H1 (cell line): Measurements from ENCODE around the gene DDR2. TPM values are rescaled to one million over a fixed set of nuclear protein-coding genes. Genes with fewer than 3 reads are reported as not detected.

Experiments used
- CTCF ChIA-PET: fragments of 300-600 bp; sonication (Branson Sonifier 250); formaldehyde crosslinking; loops from one replicate; lab custom pipeline; 2021; ENCODE audit not compliant: partially characterized antibody; lab: Charles Lee
- POLR2A ChIA-PET: fragments of 300-600 bp; sonication (Branson Sonifier 250); formaldehyde crosslinking; loops from one replicate; lab custom pipeline; 2021; ENCODE audit warnings: inconsistent platforms; ENCODE audit not compliant: partially characterized antibody; lab: Charles Lee
- DNase-seq, 2 experiments: peaks; one replicate each; pipeline versions ENCODE4 v3.0.0 to v3.0.0-alpha.2; 2010 to 2022; ENCODE audit warnings: low spot score in 2 of 2, low read depth in 1 of 2, mixed read lengths in 1 of 2
- FAIRE-seq: peaks from 2 replicates; lab custom pipeline; 2011; peaks lifted over from hg19 to GRCh38; lab: Jason Lieb, UNC
- H2AFZ ChIP-seq: 2 replicates; pipeline ENCODE4 v1.8.1; 2012; ENCODE audit warnings: low read length, inconsistent platforms
- H2AK5ac ChIP-seq: 2 replicates; pipeline ENCODE4 v1.6.1; 2013; ENCODE audit warnings: low read depth, low read length
- H2BK120ac ChIP-seq: replicated peaks from 2 replicates; pipeline ENCODE3; 2013; ENCODE audit warnings: low read depth, low read length, inconsistent platforms
- H2BK12ac ChIP-seq: 2 replicates; pipeline ENCODE4 v1.6.1; 2013; ENCODE audit warnings: low read depth, low read length
- H2BK15ac ChIP-seq: 2 replicates; pipeline ENCODE4 v1.6.1; 2013; ENCODE audit warnings: low read length
- H2BK20ac ChIP-seq: 2 replicates; pipeline ENCODE4 v1.6.1; 2013; ENCODE audit warnings: low read length
- H2BK5ac ChIP-seq: 2 replicates; pipeline ENCODE4 v1.6.1; 2013; ENCODE audit warnings: low read depth, low read length
- H3K14ac ChIP-seq: 2 replicates; pipeline ENCODE4 v1.6.1; 2013; ENCODE audit warnings: inconsistent platforms; ENCODE audit not compliant: insufficient read length
- H3K18ac ChIP-seq: 2 replicates; pipeline ENCODE4 v1.6.1; 2013; ENCODE audit warnings: low read length; ENCODE audit errors: extremely low read depth
- H3K23ac ChIP-seq: 2 replicates; pipeline ENCODE4 v1.6.1; 2013; ENCODE audit warnings: inconsistent platforms; ENCODE audit not compliant: insufficient read length
- H3K23me2 ChIP-seq: 2 replicates; pipeline ENCODE4 v1.6.1; 2013; ENCODE audit warnings: low read depth, low read length
- H3K27ac ChIP-seq: 2 replicates; pipeline ENCODE4 v1.6.1; 2011; ENCODE audit warnings: low read depth, low read length, inconsistent platforms
- H3K27me3 ChIP-seq, 4 experiments: replicated peaks in 1 of 4; 1 replicate in 1 of 4; 2 replicates in 3 of 4; pipeline versions ENCODE4 v1.6.1 to v1.8.1; 2011 to 2013; ENCODE audit warnings: low read length in 3 of 4, mild to moderate bottlenecking in 3 of 4, inconsistent platforms in 2 of 4, mixed read lengths in 2 of 4, moderate library complexity in 1 of 4; ENCODE audit not compliant: control insufficient read depth in 3 of 4, insufficient read depth in 3 of 4; ENCODE audit errors: extremely low read depth in 1 of 4
- H3K36me3 ChIP-seq, 4 experiments: 2 replicates each; pipeline versions ENCODE4 v1.6.1 to v1.8.1; 2011 to 2013; ENCODE audit warnings: mild to moderate bottlenecking in 4 of 4, low read length in 3 of 4, moderate library complexity in 2 of 4, control low read depth in 1 of 4, inconsistent platforms in 1 of 4; ENCODE audit not compliant: insufficient read depth in 4 of 4, control insufficient read depth in 2 of 4
- H3K4ac ChIP-seq: replicated peaks from 2 replicates; pipeline ENCODE3; 2013; ENCODE audit warnings: low read length, low read depth, mixed read lengths, inconsistent platforms; ENCODE audit not compliant: insufficient read length
- H3K4me1 ChIP-seq, 4 experiments: replicated peaks in 1 of 4; 1 replicate in 1 of 4; 2 replicates in 3 of 4; pipeline versions ENCODE4 v1.6.1 to v1.8.1; 2011 to 2013; ENCODE audit warnings: low read length in 3 of 4, inconsistent platforms in 2 of 4, mixed read lengths in 1 of 4; ENCODE audit not compliant: insufficient read depth in 4 of 4, control insufficient read depth in 3 of 4
- H3K4me2 ChIP-seq, 2 experiments: 2 replicates each; pipeline versions ENCODE4 v1.6.1 to v1.8.1; 2011 to 2013; ENCODE audit warnings: low read depth in 2 of 2, low read length in 2 of 2, control low read depth in 1 of 2, inconsistent platforms in 1 of 2, mild to moderate bottlenecking in 1 of 2; ENCODE audit not compliant: insufficient read depth in 1 of 2
- H3K4me3 ChIP-seq, 4 experiments: fragments of 200-600, 300-600 bp in 1 of 4; sonication (generic), shearing (Covaris generic), sonication (Bioruptor Twin) in 1 of 4; 2 replicates each; pipeline versions ENCODE4 v1.5.1 to v1.8.1; 2011 to 2016; ENCODE audit warnings: low read length in 4 of 4, low read depth in 3 of 4, control low read depth in 2 of 4, inconsistent platforms in 2 of 4, mild to moderate bottlenecking in 2 of 4, mixed read lengths in 1 of 4, moderate library complexity in 1 of 4; ENCODE audit not compliant: insufficient read depth in 2 of 4; ENCODE audit errors: extremely low read depth in 1 of 4
- H3K56ac ChIP-seq: replicated peaks from 2 replicates; pipeline ENCODE3; 2013; ENCODE audit warnings: low read depth, mild to moderate bottlenecking, mixed read lengths, low read length, inconsistent platforms; ENCODE audit not compliant: insufficient read length
- H3K79me1 ChIP-seq: 2 replicates; pipeline ENCODE4 v1.6.1; 2013; ENCODE audit warnings: low read depth, low read length, control low read depth
- H3K79me2 ChIP-seq, 2 experiments: 2 replicates each; pipeline versions ENCODE4 v1.6.1 to v1.8.1; 2012 to 2013; ENCODE audit warnings: low read length in 2 of 2, mild to moderate bottlenecking in 2 of 2, inconsistent platforms in 1 of 2; ENCODE audit not compliant: insufficient read depth in 2 of 2, control insufficient read depth in 1 of 2
- H3K9ac ChIP-seq, 4 experiments: replicated peaks in 1 of 4; 1 replicate in 1 of 4; 2 replicates in 3 of 4; pipeline versions ENCODE4 v1.6.1 to v1.8.1; 2011 to 2013; ENCODE audit warnings: low read depth in 3 of 4, low read length in 3 of 4, control low read depth in 2 of 4, mild to moderate bottlenecking in 2 of 4, moderate library complexity in 2 of 4, inconsistent platforms in 1 of 4; ENCODE audit errors: extremely low read depth in 1 of 4
- H3K9me3 ChIP-seq, 2 experiments: 2 replicates each; pipeline versions ENCODE4 v1.6.1 to v1.8.1; 2012 to 2013; ENCODE audit warnings: mild to moderate bottlenecking in 2 of 2, moderate library complexity in 2 of 2, control low read depth in 1 of 2, inconsistent platforms in 1 of 2, low read depth in 1 of 2, low read length in 1 of 2, mixed read lengths in 1 of 2; ENCODE audit not compliant: insufficient read depth in 2 of 2
- H4K20me1 ChIP-seq, 2 experiments: replicated peaks in 1 of 2; 2 replicates each; pipeline versions ENCODE3 to v1.8.1; 2011 to 2013; ENCODE audit warnings: inconsistent platforms in 2 of 2, low read length in 2 of 2, mild to moderate bottlenecking in 1 of 2; ENCODE audit not compliant: insufficient read depth in 2 of 2, control insufficient read depth in 1 of 2
- H4K5ac ChIP-seq: 2 replicates; pipeline ENCODE4 v1.6.1; 2013; ENCODE audit warnings: low read length, low read depth, mixed read lengths, inconsistent platforms; ENCODE audit not compliant: insufficient read length
- H4K8ac ChIP-seq: 2 replicates; pipeline ENCODE4 v1.8.0; 2013; ENCODE audit warnings: mild to moderate bottlenecking, moderate library complexity, low read length, inconsistent platforms; ENCODE audit not compliant: insufficient read depth; ENCODE audit errors: extremely low read depth
- H4K91ac ChIP-seq: replicated peaks from 2 replicates; pipeline ENCODE3; 2013; ENCODE audit warnings: low read length, mixed read lengths, inconsistent platforms; ENCODE audit not compliant: insufficient read length
- CBX5 ChIP-seq: fragments of 300-800, 300-1000 bp; sonication (generic); IDR thresholded peaks from 2 replicates; pipeline ENCODE4 v1.7.1; 2016; ENCODE audit warnings: antibody characterized with exemption, low read length, low read depth
- CEBPB ChIP-seq: IDR thresholded peaks from 2 replicates; pipeline ENCODE4 v1.6.1; 2012; ENCODE audit warnings: low read depth, low read length
- CTBP2 ChIP-seq: IDR thresholded peaks from 2 replicates; pipeline ENCODE4 v1.7.0; 2011; ENCODE audit warnings: borderline replicate concordance, mild to moderate bottlenecking, moderate library complexity, mixed read lengths, low read length; ENCODE audit not compliant: insufficient read depth, insufficient read length
- JUN ChIP-seq: IDR thresholded peaks from 2 replicates; pipeline ENCODE4 v1.6.1; 2011; ENCODE audit warnings: low read depth, mild to moderate bottlenecking, improper control_type of control experiment, low read length
- RFX5 ChIP-seq: IDR thresholded peaks from 2 replicates; pipeline ENCODE4 v1.6.1; 2011; ENCODE audit warnings: low read depth, low read length, improper control_type of control experiment, borderline replicate concordance
- SP1 ChIP-seq: IDR thresholded peaks from 2 replicates; pipeline ENCODE4 v1.6.1; 2011; ENCODE audit warnings: low read depth, low read length
- SP2 ChIP-seq: IDR thresholded peaks from 2 replicates; pipeline ENCODE4 v1.6.1; 2012; ENCODE audit warnings: mild to moderate bottlenecking, low read length, inconsistent platforms
- TEAD4 ChIP-seq: IDR thresholded peaks from 2 replicates; pipeline ENCODE4 v1.6.1; 2012; ENCODE audit warnings: low read depth, low read length, inconsistent platforms, mixed read lengths
- WGBS, 2 experiments: shearing (Covaris generic) in 1 of 2; methylation state at CpG; one replicate each; pipeline versions ENCODE4 v1.1.6 to v1.1.7; 2013 to 2015; ENCODE audit warnings: low lambda C conversion rate in 2 of 2, mixed read lengths in 2 of 2, inconsistent platforms in 1 of 2, low coverage in 1 of 2, missing lambda C conversion rate in 1 of 2; ENCODE audit not compliant: insufficient replicate concordance in 2 of 2, insufficient coverage in 1 of 2, insufficient read length in 1 of 2; ENCODE audit errors: extremely low coverage in 1 of 2, missing lambda C conversion rate in 1 of 2; 5-methylcytosine and 5-hydroxymethylcytosine counted together
- polyA plus RNA-seq, 7 experiments: library from polyadenylated mRNA; depleted of rRNA in 3 of 7; stranded (reverse) in 5 of 7; unstranded in 2 of 7; fragments of >200 nt in 5 of 7; fragments of 200-250 nt in 2 of 7; gene quantifications; 1 replicate in 5 of 7; 2 replicates in 1 of 7; 4 replicates in 1 of 7; pipeline versions ENCODE4 v1.2.1 to v1.2.3, GENCODE V29; 2011 to 2013; ENCODE audit warnings: missing spikeins in 2 of 7, mixed read lengths in 2 of 7
- total RNA-seq: library from RNA; stranded (reverse); fragmentation: NEBNext Ultra II Directional; extraction: Animal tissue kit (Norgen Biotek cat#: 25700); gene quantifications from 2 replicates; pipeline ENCODE4 v1.2.1, GENCODE V29; 2021

DDR2 gene
- total and polyA plus RNA-seq, 2 of the 8 experiments (the other 6 are each of a cell fraction or from before 2014, with no cell fraction given), result 1.00 to 2.1 TPM

- H3K56ac ChIP-seq, result no peak overlapping the region
- H3K79me2 ChIP-seq, result no peaks in the 10 kb centered on the region
- H2BK5ac ChIP-seq, result no peak overlapping the region
- no peak overlapping the region for H3K9ac ChIP-seq
- H3K23me2 ChIP-seq, result no peaks in the 10 kb centered on the region
- no peak overlapping the region for H3K14ac ChIP-seq
- DNase-seq, result no peak
- H3K4me2 ChIP-seq, result no peak overlapping the region
- H3K4ac ChIP-seq, result no peak overlapping the region
- ChIA-PET POLR2A (no interaction called here), CTCF (interaction anchor here (0.6 to 1.6 kb wide), 2 partner anchors 21 to 151 kb away, joined by 3 to 6 read pairs; no protein-coding TSS in a partner anchor)
- no peak overlapping the region for H4K5ac ChIP-seq
- 78% methylated on average over 3 of the region's 3 CpGs; no CpG with 5 or more reads in 1 of the 2 experiments for WGBS, 2 experiments
- no peak overlapping the region for H2BK120ac ChIP-seq
- no peak overlapping the region for H2AFZ ChIP-seq
- H3K18ac ChIP-seq, result no peak overlapping the region
- no peak overlapping the region for H2BK12ac ChIP-seq
- no peaks in the 10 kb centered on the region; a peak in 1 of 7 replicates for H3K27me3 ChIP-seq
- H4K20me1 ChIP-seq, result no peaks in the 10 kb centered on the region
- no peak overlapping the region for H2BK20ac ChIP-seq
- H3K9me3 ChIP-seq, result no peaks in the 10 kb centered on the region
- no peak overlapping the region for H3K27ac ChIP-seq
- no peaks in the 10 kb centered on the region for H3K4me1 ChIP-seq
- no peak overlapping the region for H3K4me3 ChIP-seq
- H2AK5ac ChIP-seq, result no peak overlapping the region
- H3K79me1 ChIP-seq, result no peaks in the 10 kb centered on the region
- no peak overlapping the region for H4K8ac ChIP-seq
- no peak overlapping the region for H2BK15ac ChIP-seq
- no peak overlapping the region for H3K23ac ChIP-seq
- no peak for TF ChIP-seq CBX5
- TF ChIP-seq CEBPB, result no peak
- no peak for TF ChIP-seq SP2
- TF ChIP-seq TEAD4, result no peak
- no peak for TF ChIP-seq JUN
- no peak for TF ChIP-seq SP1
- TF ChIP-seq RFX5, result no peak
- TF ChIP-seq CTBP2, result no peak
- TF ChIP-seq, all 59 proteins: peak for 0
- Histone ChIP-seq H3K36me3 (no peaks in the 10 kb centered on the region), H4K91ac (no peak overlapping the region)
- no peak for FAIRE-seq
These were observed 17.3 kb downstream of the DDR2 start for GRCh38 chr1:162649583-162649982.
